ENCODE data around the gene NKD2. TPM values are rescaled to one million over a fixed set of nuclear protein-coding genes. Genes with fewer than 3 reads are reported as not detected.

NKD2 gene
- total and polyA plus RNA-seq, 9 of the 15 experiments (the other 6 are each of a cell fraction or from before 2014, with no cell fraction given) = 0.09 to 0.64 (median 0.27) TPM; not detected in 5

- ChIA-PET POLR2A (interaction anchor here (1.6 to 2.3 kb wide), 2 partner anchors 8 to 12 kb away, joined by 5 to 10 read pairs; partner anchors contain the start of gene NKD2), CTCF (ENCODE audit: low intra/inter-chr PET ratio) (no interaction called here)
- TF ChIP-seq MAFF (IDR thresholded peaks at IDR 0.05; ENCODE audit: low read length) = no peak
- no peak for TF ChIP-seq TAF7 (tag; IDR thresholded peaks at IDR 0.05)
- no peak for TF ChIP-seq HDAC8 (tag; IDR thresholded peaks at IDR 0.05)
- TF ChIP-seq ADNP (tag; IDR thresholded peaks at IDR 0.05) = no peak
- TF ChIP-seq ZBTB34 (CRISPR knock-in tag; IDR thresholded peaks at IDR 0.05) = no peak
- TF ChIP-seq FUS (optimal IDR thresholded peaks at IDR 0.05; ENCODE audit: low read depth, low read length) = no peak
- TF ChIP-seq GABPA (tag; conservative IDR thresholded peaks at IDR 0.05; ENCODE audit: low read depth) = no peak
- TF ChIP-seq ZNF592 (IDR thresholded peaks at IDR 0.05) = no peak
- TF ChIP-seq ZNF780A (CRISPR knock-in tag; IDR thresholded peaks at IDR 0.05) = no peak
- TF ChIP-seq MAFG (tag; conservative IDR thresholded peaks at IDR 0.05) = no peak
- no peak for TF ChIP-seq ZC3H8 (IDR thresholded peaks at IDR 0.05)
- no peak for TF ChIP-seq ZNF57 (CRISPR knock-in tag; IDR thresholded peaks at IDR 0.05)
- no peak for TF ChIP-seq ZBTB2 (IDR thresholded peaks at IDR 0.05)
- TF ChIP-seq ZNF121 (CRISPR knock-in tag; conservative IDR thresholded peaks at IDR 0.05) = no peak
Measured at GRCh38 chr5:1019001-1019905, 10.7 kb downstream of the NKD2 start.

More at GRCh38 chr5:1019001-1019905, 10.7 kb downstream of the NKD2 start:
- Histone ChIP-seq H3K27me3 (ENCODE audit: control insufficient read depth in 2 of 2, insufficient read depth in 2 of 2, low read length in 2 of 2) (peaks cover 50 to 67% of the 10 kb centered on the region in 2 experiments), H3K9me3 (replicated peaks; ENCODE audit: control insufficient read depth, insufficient read depth, low read depth, low read length) (no peaks in the 10 kb centered on the region), H3K79me2 (ENCODE audit: control insufficient read depth, insufficient read depth, low read length) (no peaks in the 10 kb centered on the region), H3K36me3 (ENCODE audit: control insufficient read depth, insufficient read depth, low read length) (no peaks in the 10 kb centered on the region), H4K20me1 (replicated peaks; ENCODE audit: control insufficient read depth, insufficient read depth, low read length) (peaks cover 41% of the 10 kb centered on the region), H3K27ac (ENCODE audit: extremely low read depth, low read depth, low read length) (no peak overlapping the region), H3K9ac (ENCODE audit: insufficient read depth in 1 of 2, low read depth in 2 of 2, low read length in 2 of 2) (peak overlapping the region in 1 of 2 experiments; percentile 26; a peak in 1 of 4 replicates), H3K4me1 (replicated peaks in 1 of 2; ENCODE audit: control insufficient read depth in 2 of 2, insufficient read depth in 2 of 2, low read length in 2 of 2) (no peaks in the 10 kb centered on the region; a peak in 2 of 5 replicates), H3K4me3 (no peak overlapping the region), H3K4me2 (ENCODE audit: insufficient read depth, low read length) (no peak overlapping the region), H3K9me1 (ENCODE audit: control insufficient read depth, insufficient read depth, low read length) (no peaks in the 10 kb centered on the region), H2AFZ (ENCODE audit: low read depth, low read length) (no peak overlapping the region)
- no peak for DNase-seq (ENCODE audit: extremely low read depth in 1 of 4, low spot score in 3 of 4)
- FAIRE-seq = no peak
- ATAC-seq = no peak
- in situ Hi-C loops (cut with MboI) = no loop called here
- BruUV-seq (replicated peaks) = no TSS peak
- intact Hi-C loops (cut with micrococcal nuclease) = no loop called here
- WGBS (ENCODE audit: insufficient coverage, low coverage, missing lambda C conversion rate) = 13% methylated on average over 37 of the region's 37 CpGs

Data from K562 (cell line).